SK-N-SH (cell line): ENCODE results near the gene SCRN1. TPM values are rescaled to one million over a fixed set of nuclear protein-coding genes. Genes with fewer than 3 reads are reported as not detected.
"Not testable (repeated sequence)": the region's sequence is repeated elsewhere in the genome, so short reads cannot be mapped to it uniquely, and the experiment has no call there.

Experiments used
- CTCF ChIA-PET: fragments of 300-600, 350-600 bp; formaldehyde crosslinking; extraction: SDS; loops from one replicate; lab custom pipeline; 2021; lab: Yijun Ruan, JAX
- POLR2A ChIA-PET: fragments of 350-600 bp; sonication (Branson Sonifier 250); formaldehyde crosslinking; extraction: SDS; loops from one replicate; lab custom pipeline; 2020; ENCODE audit warnings: antibody characterized with exemption, inconsistent platforms; lab: Yijun Ruan, JAX
- DNase-seq: peaks from one replicate; pipeline ENCODE4 v3.0.0; 2012
- H2AFZ ChIP-seq: fragments of 200-600 bp; sonication (generic); 2 replicates; pipeline ENCODE4 v1.8.1; 2016; ENCODE audit warnings: antibody characterized with exemption, mild to moderate bottlenecking, low read depth
- H3F3A ChIP-seq: fragments of 200-600 bp; sonication (generic); replicated peaks from 2 replicates; pipeline ENCODE3; 2016; ENCODE audit warnings: antibody characterized with exemption, mild to moderate bottlenecking; ENCODE audit not compliant: insufficient read depth
- H3K27ac ChIP-seq, 2 experiments: fragments of 200-500 bp in 1 of 2; fragments of 200-600 bp in 1 of 2; sonication (Bioruptor generic) in 1 of 2; sonication (generic), shearing (Covaris generic) in 1 of 2; 2 replicates each; pipeline versions ENCODE4 v1.5.1 to v1.6.1; 2014 to 2016; ENCODE audit warnings: low read depth in 2 of 2, inconsistent platforms in 1 of 2, low read length in 1 of 2, mild to moderate bottlenecking in 1 of 2, mixed read lengths in 1 of 2
- H3K27me3 ChIP-seq: fragments of 200-600 bp; sonication (generic), shearing (Covaris generic); 2 replicates; pipeline ENCODE4 v1.6.1; 2016; ENCODE audit warnings: mixed run types; ENCODE audit not compliant: insufficient read depth
- H3K36me3 ChIP-seq, 2 experiments: fragments of 200-500 bp in 1 of 2; fragments of 200-600 bp in 1 of 2; sonication (Bioruptor generic) in 1 of 2; sonication (generic) in 1 of 2; replicated peaks in 1 of 2; 2 replicates each; pipeline versions ENCODE3 to v1.5.1; 2014 to 2016; ENCODE audit warnings: low read length in 1 of 2, mild to moderate bottlenecking in 1 of 2; ENCODE audit not compliant: insufficient read depth in 2 of 2, control insufficient read depth in 1 of 2
- H3K4me1 ChIP-seq, 2 experiments: fragments of 200-500 bp in 1 of 2; fragments of 200-600 bp in 1 of 2; sonication (Bioruptor generic) in 1 of 2; sonication (generic), shearing (Covaris generic) in 1 of 2; 2 replicates each; pipeline versions ENCODE4 v1.5.1 to v1.6.1; 2014 to 2016; ENCODE audit warnings: low read depth in 1 of 2, low read length in 1 of 2, mixed run types in 1 of 2; ENCODE audit not compliant: insufficient read depth in 2 of 2, control insufficient read depth in 1 of 2
- H3K4me2 ChIP-seq: fragments of 200-600 bp; sonication (generic), shearing (Covaris generic); 2 replicates; pipeline ENCODE4 v1.6.1; 2017; ENCODE audit warnings: mixed run types
- H3K4me3 ChIP-seq, 2 experiments: fragments of 200-500 bp in 1 of 2; fragments of 200-600 bp in 1 of 2; sonication (Bioruptor generic) in 1 of 2; sonication (generic), shearing (Covaris generic) in 1 of 2; 2 replicates each; pipeline versions ENCODE4 v1.5.1 to v1.8.1; 2014 to 2016; ENCODE audit warnings: low read depth in 2 of 2, inconsistent platforms in 1 of 2, low read length in 1 of 2, mild to moderate bottlenecking in 1 of 2, mixed read lengths in 1 of 2, moderate library complexity in 1 of 2
- H3K79me2 ChIP-seq: fragments of 200-600 bp; sonication (generic); 2 replicates; pipeline ENCODE4 v1.8.1; 2017; ENCODE audit warnings: mild to moderate bottlenecking; ENCODE audit not compliant: insufficient read depth
- H3K9ac ChIP-seq: fragments of 200-600 bp; sonication (generic); 2 replicates; pipeline ENCODE4 v1.6.1; 2017; ENCODE audit warnings: mixed run types
- H3K9me2 ChIP-seq: fragments of 200-600 bp; sonication (generic); 2 replicates; pipeline ENCODE4 v1.6.1; 2017; ENCODE audit warnings: mixed run types
- H3K9me3 ChIP-seq: fragments of 200-600 bp; sonication (generic); 2 replicates; pipeline ENCODE4 v1.6.1; 2017; ENCODE audit warnings: mixed run types, mild to moderate bottlenecking, moderate library complexity
- H4K20me1 ChIP-seq: fragments of 200-600 bp; sonication (generic); 2 replicates; pipeline ENCODE4 v1.6.1; 2017; ENCODE audit warnings: mild to moderate bottlenecking, mixed run types; ENCODE audit not compliant: insufficient read depth
- EP300 ChIP-seq, 2 experiments: IDR thresholded peaks; 2 replicates each; pipeline versions ENCODE4 v1.4.0 to v1.6.1; 2012; ENCODE audit warnings: borderline replicate concordance in 1 of 2, low read depth in 1 of 2, low read length in 1 of 2
- FOXJ3 ChIP-seq: sonication (generic); formaldehyde crosslinking; IDR thresholded peaks from 2 replicates; pipeline ENCODE4 v1.5.1; 2020; ENCODE audit warnings: mild to moderate bottlenecking, missing genetic modification reagents
- GATA2 ChIP-seq: sonication (generic); formaldehyde crosslinking; IDR thresholded peaks from 2 replicates; pipeline ENCODE4 v1.5.0; 2020; ENCODE audit warnings: mild to moderate bottlenecking, missing genetic modification reagents
- JUND ChIP-seq: IDR thresholded peaks from 2 replicates; pipeline ENCODE4 v1.4.0; 2012
- MEF2A ChIP-seq: IDR thresholded peaks from 2 replicates; pipeline ENCODE4 v1.4.0; 2012; ENCODE audit warnings: low read depth, borderline replicate concordance
- NRF1 ChIP-seq: IDR thresholded peaks from 2 replicates; pipeline ENCODE4 v1.6.1; 2012; ENCODE audit warnings: low read depth, mild to moderate bottlenecking, low read length
- RAD21 ChIP-seq: IDR thresholded peaks from 2 replicates; pipeline ENCODE4 v1.6.1; 2012; ENCODE audit warnings: mild to moderate bottlenecking, low read length
- RCOR1 ChIP-seq: fragments of 150-350 bp; IDR thresholded peaks from 2 replicates; pipeline ENCODE4 v1.6.1; 2017; ENCODE audit warnings: antibody characterized with exemption, low read length
- REST ChIP-seq: IDR thresholded peaks from 2 replicates; pipeline ENCODE4 v1.6.1; 2012; ENCODE audit warnings: mild to moderate bottlenecking, low read depth, low read length, moderate library complexity
- RXRA ChIP-seq: IDR thresholded peaks from 2 replicates; pipeline ENCODE4 v1.4.0; 2012; ENCODE audit warnings: low read depth, mild to moderate bottlenecking, borderline replicate concordance
- SMC3 ChIP-seq: IDR thresholded peaks from 2 replicates; pipeline ENCODE4 v1.6.1; 2012; ENCODE audit warnings: low read depth, low read length, improper control_type of control experiment
- TAF1 ChIP-seq: IDR thresholded peaks from 2 replicates; pipeline ENCODE4 v1.6.1; 2012; ENCODE audit warnings: low read depth, mild to moderate bottlenecking, low read length, moderate library complexity, borderline replicate concordance
- TCF12 ChIP-seq: IDR thresholded peaks from 2 replicates; pipeline ENCODE4 v1.4.0; 2012
- TEAD4 ChIP-seq: IDR thresholded peaks from 2 replicates; pipeline ENCODE4 v1.4.0; 2012; ENCODE audit warnings: mild to moderate bottlenecking, borderline replicate concordance; ENCODE audit not compliant: insufficient read depth
- YY1 ChIP-seq: IDR thresholded peaks from 2 replicates; pipeline ENCODE4 v1.4.0; 2012; ENCODE audit warnings: low read depth, mild to moderate bottlenecking
- WGBS: methylation state at CpG from one replicate; pipeline ENCODE4 v1.1.6; 2017; ENCODE audit warnings: low lambda C conversion rate; 5-methylcytosine and 5-hydroxymethylcytosine counted together
- polyA plus RNA-seq, 3 experiments: library from polyadenylated mRNA; depleted of rRNA; stranded (reverse); fragments of >200 nt; gene quantifications; 2 replicates each; pipeline ENCODE4 v1.2.3, GENCODE V29; 2012

SCRN1 gene
- polyA plus RNA-seq, 1 of the 3 experiments (the other 2 are of a cell fraction): 64.3 TPM

- H3F3A ChIP-seq: no peaks in the 10 kb centered on the region
- H3K27ac ChIP-seq: no peak overlapping the region; a peak in 1 of 4 replicates
- no peak for TF ChIP-seq NRF1
- no peak for TF ChIP-seq SMC3
- TF ChIP-seq EP300 (IDR thresholded peaks at IDR 0.05; ENCODE audit: borderline replicate concordance in 1 of 2, low read depth in 1 of 2, low read length in 1 of 2): no peak
- TF ChIP-seq JUND: no peak
- no peak for TF ChIP-seq MEF2A
- TF ChIP-seq GATA2 (CRISPR knock-in tag): peak; percentile 39; the same call in 1 of the 2 replicates
- no peak for TF ChIP-seq RXRA
- TF ChIP-seq, all 33 proteins: peak for 1
- H3K9ac ChIP-seq: no peak overlapping the region
- no peaks in the 10 kb centered on the region for H3K9me2 ChIP-seq
- no peaks in the 10 kb centered on the region for H3K9me3 ChIP-seq
- no peaks in the 10 kb centered on the region; the same call in 1 of the 2 replicates for H3K27me3 ChIP-seq
- H4K20me1 ChIP-seq: no peaks in the 10 kb centered on the region
- no peaks in the 10 kb centered on the region for H3K36me3 ChIP-seq
- DNase-seq: peak; percentile 47
- peaks cover 0 to 29% of the 10 kb centered on the region in 2 experiments; a peak in 2 of 4 replicates for H3K4me1 ChIP-seq
- H2AFZ ChIP-seq: no peak overlapping the region
- H3K4me3 ChIP-seq: no peak overlapping the region
- no peak overlapping the region for H3K4me2 ChIP-seq
- H3K79me2 ChIP-seq: no peaks in the 10 kb centered on the region
- ChIA-PET POLR2A (no interaction called here), CTCF (interaction anchor here (1.9 to 4.0 kb wide), 3 partner anchors 13 to 29 kb away, joined by 5 to 35 read pairs (median 28); no protein-coding TSS in a partner anchor)
- 69% methylated on average over 5 of the region's 5 CpGs for WGBS
Measured at GRCh38 chr7:29892231-29892630, 97.4 kb downstream of the SCRN1 start.

GRCh38 chr7:29891766-29892165 is 97.8 kb downstream of the SCRN1 start:
- H3K4me3 ChIP-seq: no peak overlapping the region
- H3F3A ChIP-seq: no peaks in the 10 kb centered on the region
- no peaks in the 10 kb centered on the region for H4K20me1 ChIP-seq
- H2AFZ ChIP-seq: no peak overlapping the region
- H3K9ac ChIP-seq: no peak overlapping the region
- H3K27ac ChIP-seq: no peak overlapping the region
- no peak for DNase-seq
- no peaks in the 10 kb centered on the region; the same call in 1 of the 2 replicates for H3K27me3 ChIP-seq
- CTCF ChIA-PET: interaction anchor here (0.6 to 4.0 kb wide), 3 partner anchors 16 to 170 kb away, joined by 4 to 35 read pairs (median 5); no protein-coding TSS in a partner anchor
- peaks cover 0 to 29% of the 10 kb centered on the region in 2 experiments; a peak in 2 of 4 replicates for H3K4me1 ChIP-seq
- POLR2A ChIA-PET: no interaction called here
- no peaks in the 10 kb centered on the region for H3K79me2 ChIP-seq
- no peaks in the 10 kb centered on the region for H3K9me2 ChIP-seq
- no peaks in the 10 kb centered on the region for H3K9me3 ChIP-seq
- H3K4me2 ChIP-seq: no peak overlapping the region
- TF ChIP-seq FOXJ3 (CRISPR knock-in tag) (no peak), RCOR1 (no peak), REST (no peak), GATA2 (CRISPR knock-in tag) (no peak), RAD21 (no peak), TAF1 (no peak), TCF12 (no peak), TEAD4 (no peak), YY1 (no peak)
- no peaks in the 10 kb centered on the region for H3K36me3 ChIP-seq
- WGBS: 45% methylated on average over 4 of the region's 4 CpGs

DNA sequence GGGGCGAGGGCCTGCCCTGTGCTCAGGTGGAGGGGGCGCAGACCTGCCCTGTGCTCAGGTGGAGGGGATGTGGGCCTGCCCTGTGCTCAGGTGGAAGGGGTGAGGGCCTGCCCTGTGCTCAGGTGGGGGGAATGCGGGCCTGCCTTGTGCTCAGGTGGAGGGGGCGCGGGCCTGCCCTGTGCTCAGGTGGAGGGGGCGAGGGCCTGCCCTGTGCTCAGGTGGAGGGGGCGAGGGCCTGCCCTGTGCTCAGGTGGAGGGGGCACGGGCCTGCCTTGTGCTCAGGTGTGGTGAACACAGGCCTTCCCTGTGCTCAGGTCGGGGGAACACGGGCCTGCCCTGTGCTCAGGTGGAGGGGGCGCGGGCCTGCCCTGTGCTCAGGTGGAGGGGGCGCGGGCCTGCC is 98.8 kb downstream of the SCRN1 start:
- H3K36me3 ChIP-seq, H3K27ac ChIP-seq, H3K9me2 ChIP-seq, CTCF ChIA-PET, H2AFZ ChIP-seq, H3F3A ChIP-seq, H3K4me2 ChIP-seq, H3K9me3 ChIP-seq, H3K9ac ChIP-seq, H3K4me3 ChIP-seq, DNase-seq, POLR2A ChIA-PET, H3K27me3 ChIP-seq, H3K79me2 ChIP-seq, H4K20me1 ChIP-seq: not testable (repeated sequence)
- 73% methylated on average over 11 of the region's 14 CpGs for WGBS
- peaks cover 0 to 29% of the 10 kb centered on the region in 2 experiments; a peak in 2 of 4 replicates for H3K4me1 ChIP-seq
